HFFc6 (cell line): ENCODE measurements around the gene HOXB7. TPM values are rescaled to one million over a fixed set of nuclear protein-coding genes. Genes with fewer than 3 reads are reported as not detected.

ENCODE experiments used
- DNase-seq: peaks from one replicate; pipeline ENCODE4 v3.0.0-alpha.2; 2018
- H3K27ac Mint-ChIP-seq: 2 replicates; pipeline ENCODE4 v1.8.0; 2020; ENCODE audit warnings: mild to moderate bottlenecking, mixed read lengths
- H3K27me3 Mint-ChIP-seq: 2 replicates; pipeline ENCODE4 v1.8.0; 2021; ENCODE audit warnings: mild to moderate bottlenecking, moderate library complexity, mixed read lengths; ENCODE audit not compliant: insufficient read depth
- H3K36me3 Mint-ChIP-seq: 2 replicates; pipeline ENCODE4 v1.8.0; 2021; ENCODE audit warnings: low read depth, mixed read lengths
- H3K4me1 Mint-ChIP-seq: 2 replicates; pipeline ENCODE4 v1.8.0; 2020; ENCODE audit warnings: low read depth, mixed read lengths
- H3K4me3 Mint-ChIP-seq: 2 replicates; pipeline ENCODE4 v1.8.0; 2020; ENCODE audit warnings: mild to moderate bottlenecking, moderate library complexity, mixed read lengths
- H3K9me3 Mint-ChIP-seq: 2 replicates; pipeline ENCODE4 v1.8.0; 2020; ENCODE audit warnings: mild to moderate bottlenecking, mixed read lengths
- total RNA-seq, 6 experiments: library from RNA; stranded (reverse); fragmentation: NEBNext Ultra II Directional; extraction: Animal tissue kit (Norgen Biotek cat#: 25700); gene quantifications; 2 replicates in 1 of 6; 3 replicates in 5 of 6; pipeline ENCODE4 v1.2.3, GENCODE V29; 2021
- TF ChIP-seq, protein P1 (sequence below): fragments of 200-600 bp; sonication (generic); IDR thresholded peaks from 2 replicates; pipeline ENCODE4 v1.5.0; 2021; ENCODE audit warnings: antibody characterized with exemption, mild to moderate bottlenecking

Gene HOXB7
- total RNA-seq, 6 experiments from 2014 or later: not detected

DNA sequence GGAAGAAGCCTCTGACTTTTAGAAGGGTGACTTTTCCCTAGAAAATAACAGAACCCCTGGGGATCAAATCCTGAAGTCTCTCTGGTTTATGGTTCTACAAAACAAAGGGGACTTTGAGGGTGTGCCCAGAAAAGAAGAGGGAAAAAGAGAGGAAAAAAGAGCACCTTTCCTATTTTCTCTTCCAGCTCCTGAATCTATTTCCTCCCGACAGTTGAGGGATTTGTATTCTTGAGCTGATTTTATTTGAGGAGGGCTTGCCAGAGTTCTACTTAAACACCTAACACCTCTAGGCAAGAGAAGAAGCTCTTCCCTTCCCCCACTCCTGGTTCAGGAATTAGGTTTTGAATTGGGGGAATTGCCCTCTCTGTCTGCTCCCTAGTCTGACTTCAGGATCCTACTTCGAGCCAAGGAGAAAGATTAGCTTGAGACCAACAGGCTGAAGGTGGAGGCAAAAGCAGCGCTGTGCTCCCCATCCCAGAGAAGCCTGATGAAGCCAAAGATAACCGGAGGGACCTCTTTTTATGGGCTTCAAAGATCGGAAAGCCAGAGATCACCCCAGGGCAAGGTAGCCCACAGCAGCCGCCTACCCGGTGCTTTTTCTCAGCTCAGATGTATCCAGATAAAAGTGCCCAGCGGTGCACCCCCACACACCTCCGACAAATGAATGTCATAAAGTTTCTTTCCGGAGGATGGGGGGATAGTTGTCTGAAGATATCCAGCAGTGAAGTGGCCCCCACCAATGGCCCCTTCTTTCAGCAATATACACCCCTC is 21.6 kb downstream of the HOXB7 start:
- no peak overlapping the region for H3K27ac Mint-ChIP-seq
- TF ChIP-seq, protein P1, sequence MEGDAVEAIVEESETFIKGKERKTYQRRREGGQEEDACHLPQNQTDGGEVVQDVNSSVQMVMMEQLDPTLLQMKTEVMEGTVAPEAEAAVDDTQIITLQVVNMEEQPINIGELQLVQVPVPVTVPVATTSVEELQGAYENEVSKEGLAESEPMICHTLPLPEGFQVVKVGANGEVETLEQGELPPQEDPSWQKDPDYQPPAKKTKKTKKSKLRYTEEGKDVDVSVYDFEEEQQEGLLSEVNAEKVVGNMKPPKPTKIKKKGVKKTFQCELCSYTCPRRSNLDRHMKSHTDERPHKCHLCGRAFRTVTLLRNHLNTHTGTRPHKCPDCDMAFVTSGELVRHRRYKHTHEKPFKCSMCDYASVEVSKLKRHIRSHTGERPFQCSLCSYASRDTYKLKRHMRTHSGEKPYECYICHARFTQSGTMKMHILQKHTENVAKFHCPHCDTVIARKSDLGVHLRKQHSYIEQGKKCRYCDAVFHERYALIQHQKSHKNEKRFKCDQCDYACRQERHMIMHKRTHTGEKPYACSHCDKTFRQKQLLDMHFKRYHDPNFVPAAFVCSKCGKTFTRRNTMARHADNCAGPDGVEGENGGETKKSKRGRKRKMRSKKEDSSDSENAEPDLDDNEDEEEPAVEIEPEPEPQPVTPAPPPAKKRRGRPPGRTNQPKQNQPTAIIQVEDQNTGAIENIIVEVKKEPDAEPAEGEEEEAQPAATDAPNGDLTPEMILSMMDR: no peak
- no peaks in the 10 kb centered on the region; the same call in 1 of the 2 replicates for H3K36me3 Mint-ChIP-seq
- H3K4me3 Mint-ChIP-seq: no peak overlapping the region; the same call in 1 of the 2 replicates
- DNase-seq: no peak
- H3K9me3 Mint-ChIP-seq: no peaks in the 10 kb centered on the region
- peaks cover 84% of the 10 kb centered on the region for H3K27me3 Mint-ChIP-seq
- H3K4me1 Mint-ChIP-seq: peaks cover 33% of the 10 kb centered on the region

DNA sequence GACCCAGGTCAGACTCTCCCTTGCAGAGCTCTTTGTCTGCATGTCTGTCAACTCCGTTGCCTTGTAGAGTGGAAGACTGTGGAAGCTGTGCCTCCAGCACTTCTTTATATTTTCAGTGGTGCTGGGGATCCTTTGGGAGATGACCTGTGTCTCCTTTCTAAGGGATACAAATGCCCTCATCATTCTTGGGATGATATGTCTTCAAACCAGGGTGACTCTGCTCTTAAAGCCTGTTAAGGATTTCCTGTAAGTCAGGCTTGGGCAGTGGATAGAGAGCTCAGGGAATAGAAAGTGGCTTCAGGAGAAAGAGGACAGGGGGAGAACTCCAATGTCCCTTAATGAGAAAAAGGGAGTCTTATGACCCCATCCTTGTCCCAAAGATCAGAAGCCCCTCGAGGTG is 22.3 kb downstream of the HOXB7 start:
- peaks cover 26% of the 10 kb centered on the region for H3K4me1 Mint-ChIP-seq
- no peak for DNase-seq

GRCh38 chr17:48588074-48588415 is 22.8 kb downstream of the HOXB7 start:
- H3K27me3 Mint-ChIP-seq: peaks cover 87% of the 10 kb centered on the region
- DNase-seq: no peak
- no peak overlapping the region for H3K27ac Mint-ChIP-seq
- H3K9me3 Mint-ChIP-seq: no peaks in the 10 kb centered on the region
- H3K36me3 Mint-ChIP-seq: no peaks in the 10 kb centered on the region; the same call in 1 of the 2 replicates
- H3K4me3 Mint-ChIP-seq: no peak overlapping the region
- TF ChIP-seq, protein P1: no peak
- H3K4me1 Mint-ChIP-seq: peaks cover 23% of the 10 kb centered on the region

More for the DNA sequence above, 22.3 kb downstream of the HOXB7 start:
- peaks cover 85% of the 10 kb centered on the region for H3K27me3 Mint-ChIP-seq
- TF ChIP-seq, protein P1: no peak
- H3K9me3 Mint-ChIP-seq: no peaks in the 10 kb centered on the region
- H3K4me3 Mint-ChIP-seq: no peak overlapping the region
- H3K36me3 Mint-ChIP-seq: no peaks in the 10 kb centered on the region; the same call in 1 of the 2 replicates
- H3K27ac Mint-ChIP-seq: no peak overlapping the region

GRCh38 chr17:48587276-48588073 is 23.3 kb downstream of the HOXB7 start:
- Mint-ChIP-seq H3K36me3 (no peaks in the 10 kb centered on the region; the same call in 1 of the 2 replicates), H3K4me3 (no peak overlapping the region), H3K27me3 (peaks cover 88% of the 10 kb centered on the region), H3K4me1 (peaks cover 27% of the 10 kb centered on the region), H3K27ac (no peak overlapping the region), H3K9me3 (no peaks in the 10 kb centered on the region)
- DNase-seq: no peak
- TF ChIP-seq, protein P1: no peak

GRCh38 chr17:48586355-48587258 is 24.2 kb downstream of the HOXB7 start:
- TF ChIP-seq, protein P1: no peak
- peaks cover 30% of the 10 kb centered on the region for H3K4me1 Mint-ChIP-seq
- no peaks in the 10 kb centered on the region; the same call in 1 of the 2 replicates for H3K36me3 Mint-ChIP-seq
- no peak overlapping the region for H3K27ac Mint-ChIP-seq
- H3K9me3 Mint-ChIP-seq: no peaks in the 10 kb centered on the region
- DNase-seq: no peak
- peaks cover 86% of the 10 kb centered on the region for H3K27me3 Mint-ChIP-seq
- H3K4me3 Mint-ChIP-seq: peak overlapping the region; percentile 91
